Stomach (tissue), 4 donors: Measurements from ENCODE around the gene ADCY9.
A peak's percentile ranks its signal among the peaks of the same experiment; 100 is the strongest.

Experiments used
- CTCF ChIP-seq, 7 experiments: fragments of 450-650 bp in 4 of 7; fragments of 200-600 bp in 3 of 7; sonication (generic) in 3 of 7; IDR thresholded peaks; one replicate each; pipeline ENCODE4 v1.5.1; 2016 to 2019; ENCODE audit warnings: antibody characterized with exemption in 7 of 7, control low read depth in 2 of 7, mild to moderate bottlenecking in 1 of 7
- POLR2AphosphoS5 ChIP-seq, 3 donors: sonication (generic); formaldehyde crosslinking; IDR thresholded peaks; one replicate each; pipeline ENCODE4 v1.6.1; 2016; ENCODE audit warnings: antibody characterized with exemption in 3 of 3

GRCh38 chr16:4090351-4090851, 25.8 kb downstream of the ADCY9 start:
- no peak for TF ChIP-seq CTCF (IDR thresholded peaks at IDR 0.05)
- TF ChIP-seq POLR2AphosphoS5 (IDR thresholded peaks at IDR 0.05), result peak in 1 of 3 donors; percentile 25
